Liver (tissue), 9 donors: Measurements from ENCODE around the gene CC2D2A. TPM values are rescaled to one million over a fixed set of nuclear protein-coding genes. Genes with fewer than 3 reads are reported as not detected.

Source experiments
- DNase-seq: peaks from one replicate; pipeline ENCODE4 v3.0.0-alpha.2; 2017; ENCODE audit warnings: low spot score
- H3K27ac ChIP-seq, 2 donors: one replicate each; pipeline ENCODE4 v1.7.0; 2013; ENCODE audit warnings: inconsistent platforms in 2 of 2, low read length in 2 of 2, control low read depth in 1 of 2, low read depth in 1 of 2, mild to moderate bottlenecking in 1 of 2
- H3K27me3 ChIP-seq, 4 donors: one replicate each; pipeline versions ENCODE4 v1.6.1 to v1.7.0; 2013; ENCODE audit warnings: low read length in 3 of 4, inconsistent platforms in 1 of 4, mild to moderate bottlenecking in 1 of 4, moderate library complexity in 1 of 4; ENCODE audit not compliant: control insufficient read depth in 4 of 4, insufficient read depth in 4 of 4
- H3K36me3 ChIP-seq, 4 donors: one replicate each; pipeline versions ENCODE4 v1.6.1 to v1.7.0; 2013; ENCODE audit warnings: low read length in 3 of 4, mild to moderate bottlenecking in 3 of 4, low read depth in 1 of 4, moderate library complexity in 1 of 4; ENCODE audit not compliant: control insufficient read depth in 4 of 4, insufficient read depth in 3 of 4
- H3K4me1 ChIP-seq, 4 donors: one replicate each; pipeline versions ENCODE4 v1.6.1 to v1.7.0; 2013; ENCODE audit warnings: low read length in 3 of 4, mild to moderate bottlenecking in 3 of 4, moderate library complexity in 1 of 4; ENCODE audit not compliant: control insufficient read depth in 4 of 4, insufficient read depth in 4 of 4
- H3K4me3 ChIP-seq, 3 donors: one replicate each; pipeline versions ENCODE4 v1.6.1 to v1.7.0; 2013; ENCODE audit warnings: low read length in 3 of 3, control low read depth in 1 of 3, low read depth in 1 of 3, mild to moderate bottlenecking in 1 of 3
- H3K9ac ChIP-seq, 2 donors: one replicate each; pipeline ENCODE4 v1.7.0; 2013; ENCODE audit warnings: low read length in 2 of 2, mild to moderate bottlenecking in 2 of 2, moderate library complexity in 2 of 2, control low read depth in 1 of 2, low read depth in 1 of 2
- H3K9me3 ChIP-seq, 4 donors: one replicate each; pipeline versions ENCODE4 v1.6.1 to v1.7.0; 2013; ENCODE audit warnings: low read length in 3 of 4; ENCODE audit not compliant: control insufficient read depth in 4 of 4
- ATF3 ChIP-seq: IDR thresholded peaks from 2 replicates; pipeline ENCODE4 v1.6.1; 2016; ENCODE audit warnings: antibody characterized with exemption
- CTCF ChIP-seq: fragments of 150-350 bp; IDR thresholded peaks from 2 replicates; pipeline ENCODE4 v1.5.1; 2017; ENCODE audit warnings: improper control_type of control experiment, low read depth, low read length; ENCODE audit not compliant: missing input control
- FOXA1 ChIP-seq: IDR thresholded peaks from 2 replicates; pipeline ENCODE4 v1.6.1; 2016; ENCODE audit warnings: antibody characterized with exemption
- FOXA2 ChIP-seq: IDR thresholded peaks from 2 replicates; pipeline ENCODE4 v1.6.1; 2016; ENCODE audit warnings: antibody characterized with exemption
- HNF4G ChIP-seq: IDR thresholded peaks from 2 replicates; pipeline ENCODE4 v1.6.1; 2016; ENCODE audit warnings: antibody characterized with exemption
- MAX ChIP-seq: IDR thresholded peaks from 2 replicates; pipeline ENCODE4 v1.6.1; 2016; ENCODE audit warnings: antibody characterized with exemption
- NR2F2 ChIP-seq: IDR thresholded peaks from 2 replicates; pipeline ENCODE4 v1.6.1; 2016; ENCODE audit warnings: antibody characterized with exemption
- REST ChIP-seq: IDR thresholded peaks from 2 replicates; pipeline ENCODE4 v1.6.1; 2016; ENCODE audit warnings: antibody characterized with exemption, mild to moderate bottlenecking
- RXRA ChIP-seq, 2 donors: IDR thresholded peaks; 2 replicates each; pipeline ENCODE4 v1.6.1; 2017 to 2018; ENCODE audit warnings: antibody characterized with exemption in 2 of 2, mild to moderate bottlenecking in 1 of 2
- SP1 ChIP-seq: IDR thresholded peaks from 2 replicates; pipeline ENCODE4 v1.6.1; 2018; ENCODE audit warnings: antibody characterized with exemption, mild to moderate bottlenecking
- TAF1 ChIP-seq: conservative IDR thresholded peaks from 2 replicates; pipeline ENCODE4 v1.6.1; 2016; ENCODE audit warnings: antibody characterized with exemption, mild to moderate bottlenecking
- YY1 ChIP-seq: IDR thresholded peaks from 2 replicates; pipeline ENCODE4 v1.6.1; 2016; ENCODE audit warnings: antibody characterized with exemption, mild to moderate bottlenecking
- WGBS: extraction: QIAGEN DNeasy Blood & Tissue Kit; methylation state at CpG from one replicate; pipeline ENCODE4 v1.1.7; 2013; 5-methylcytosine and 5-hydroxymethylcytosine counted together
- polyA plus RNA-seq, 2 donors: library from polyadenylated mRNA; stranded (reverse) in 1 of 2; unstranded in 1 of 2; fragments of 200-250 nt in 1 of 2; fragments of >200 nt in 1 of 2; fragmentation: Nextera tagmentation in 1 of 2; extraction: Ambion mirVana in 1 of 2; gene quantifications; one replicate each; pipeline versions ENCODE4 v1.2.1 to v1.2.3, GENCODE V29; 2013 to 2015
- total RNA-seq, 2 donors: library from RNA; depleted of rRNA; stranded (reverse); fragments of >200 nt; gene quantifications; one replicate each; pipeline ENCODE4 v1.2.3, GENCODE V29; 2014
- donor health status: healthy.
- donor health status: healthy.
- donor health status: healthy.
- donor health status: healthy.
- donor health status: healthy.

Gene CC2D2A
- total and polyA plus RNA-seq, 4 donors, result 2.3 to 3.8 (median 2.9) TPM

GRCh38 chr4:15482842-15483241 is 13.2 kb downstream of the CC2D2A start (continued):
- TF ChIP-seq REST (no peak), FOXA1 (no peak), NR2F2 (no peak)

GRCh38 chr4:15488136-15488535 is 18.5 kb downstream of the CC2D2A start:
- TF ChIP-seq FOXA1 (no peak), TAF1 (no peak), RXRA (IDR thresholded peaks at IDR 0.05) (no peak)
- DNase-seq, result no peak

GRCh38 chr4:15488658-15489470 is 19.2 kb downstream of the CC2D2A start:
- no peaks in the 10 kb centered on the region for H3K27me3 ChIP-seq
- H3K36me3 ChIP-seq, result no peaks in the 10 kb centered on the region
- no peak overlapping the region for H3K4me3 ChIP-seq
- H3K27ac ChIP-seq, result no peak overlapping the region
- H3K4me1 ChIP-seq, result no peaks in the 10 kb centered on the region
- no peak for DNase-seq
- TF ChIP-seq SP1, result no peak
- TF ChIP-seq ATF3, result no peak
- no peak for TF ChIP-seq CTCF
- no peak for TF ChIP-seq HNF4G
- TF ChIP-seq YY1, result no peak
- TF ChIP-seq MAX, result no peak
- no peak for TF ChIP-seq FOXA2
- no peak for TF ChIP-seq REST
- no peaks in the 10 kb centered on the region for H3K9me3 ChIP-seq
- H3K9ac ChIP-seq, result no peak overlapping the region
- WGBS, result 91% methylated on average over 6 of the region's 6 CpGs

More at GRCh38 chr4:15488136-15488535, 18.5 kb downstream of the CC2D2A start:
- Histone ChIP-seq H3K27me3 (no peaks in the 10 kb centered on the region), H3K9ac (no peak overlapping the region), H3K27ac (no peak overlapping the region), H3K4me1 (no peaks in the 10 kb centered on the region), H3K9me3 (no peaks in the 10 kb centered on the region), H3K4me3 (no peak overlapping the region), H3K36me3 (no peaks in the 10 kb centered on the region)
